HG02870 (cell line): ENCODE results near the gene P3H3.

Experiments
- ATAC-seq: cut with Tn5 transposase; IDR thresholded peaks from one replicate; pipeline ENCODE4 v1.9.1; 2021; ENCODE audit warnings: mild to moderate bottlenecking, moderate library complexity; ENCODE audit not compliant: unreplicated experiment

P3H3 gene

GRCh38 chr12:6826125-6826733, 2.0 kb upstream of the P3H3 start:
- ATAC-seq: no peak

GRCh38 chr12:6826734-6827436, 1.3 kb upstream of the P3H3 start:
- ATAC-seq: no peak

GRCh38 chr12:6827437-6827911, 733 bp upstream of the P3H3 start:
- ATAC-seq: no peak

- no peak for ATAC-seq
Measured at GRCh38 chr12:6828781-6829535, 751 bp downstream of the P3H3 start.

GRCh38 chr12:6829536-6830220, 1.5 kb downstream of the P3H3 start:
- ATAC-seq: no peak

GRCh38 chr12:6830286-6830890, 2.2 kb downstream of the P3H3 start:
- no peak for ATAC-seq

- ATAC-seq: no peak
Measured at GRCh38 chr12:6830999-6831398, 2.8 kb downstream of the P3H3 start.

- no peak for ATAC-seq
Measured at GRCh38 chr12:6831450-6831995, 3.3 kb downstream of the P3H3 start.

- ATAC-seq: no peak
Measured at GRCh38 chr12:6832125-6832524, 3.9 kb downstream of the P3H3 start.

GRCh38 chr12:6833189-6833890, 5.1 kb downstream of the P3H3 start:
- no peak for ATAC-seq

GRCh38 chr12:6834254-6834653, 6.0 kb downstream of the P3H3 start:
- no peak for ATAC-seq

- no peak for ATAC-seq
Measured at GRCh38 chr12:6834873-6835272, 6.7 kb downstream of the P3H3 start.

GRCh38 chr12:6836851-6837250, 8.6 kb downstream of the P3H3 start:
- no peak for ATAC-seq

GRCh38 chr12:6837370-6838060, 9.3 kb downstream of the P3H3 start:
- no peak for ATAC-seq

- ATAC-seq: no peak
Measured at GRCh38 chr12:6838854-6839253, 10.6 kb downstream of the P3H3 start.

- peak; percentile 76 for ATAC-seq
Measured at GRCh38 chr12:6839482-6840201, 11.4 kb downstream of the P3H3 start.

GRCh38 chr12:6840330-6840729, 12.1 kb downstream of the P3H3 start:
- ATAC-seq: no peak

- no peak for ATAC-seq
Measured at GRCh38 chr12:6840761-6841515, 12.7 kb downstream of the P3H3 start, which contains the start of gene GNB3. Gene GNB3 (plus strand): TSS chr12:6840925. CDS start chr12:6841288, 363 bp downstream.
